ENCODE data around the gene RBM19.

DNA sequence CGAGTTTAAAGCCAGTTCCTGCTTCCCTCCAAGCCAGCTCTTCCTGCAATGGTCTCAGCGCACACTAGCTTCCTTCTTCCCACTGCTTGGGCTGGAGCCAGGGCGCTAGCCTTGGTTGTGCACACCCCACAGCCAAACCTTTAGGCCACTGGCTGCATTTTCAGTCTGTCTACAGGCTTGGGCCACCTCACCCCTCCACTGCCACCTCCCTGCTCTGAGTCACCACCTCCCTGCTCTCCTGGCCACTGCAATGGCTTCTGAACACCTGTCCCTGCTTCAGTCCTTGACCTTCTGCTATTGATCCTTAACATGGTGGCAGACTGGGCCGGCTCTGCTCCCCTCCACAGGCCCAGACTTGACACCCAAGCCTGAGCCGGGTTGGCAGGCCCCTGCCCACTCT, 151.1 kb downstream of the RBM19 start:
- TF ChIP-seq, protein P1, sequence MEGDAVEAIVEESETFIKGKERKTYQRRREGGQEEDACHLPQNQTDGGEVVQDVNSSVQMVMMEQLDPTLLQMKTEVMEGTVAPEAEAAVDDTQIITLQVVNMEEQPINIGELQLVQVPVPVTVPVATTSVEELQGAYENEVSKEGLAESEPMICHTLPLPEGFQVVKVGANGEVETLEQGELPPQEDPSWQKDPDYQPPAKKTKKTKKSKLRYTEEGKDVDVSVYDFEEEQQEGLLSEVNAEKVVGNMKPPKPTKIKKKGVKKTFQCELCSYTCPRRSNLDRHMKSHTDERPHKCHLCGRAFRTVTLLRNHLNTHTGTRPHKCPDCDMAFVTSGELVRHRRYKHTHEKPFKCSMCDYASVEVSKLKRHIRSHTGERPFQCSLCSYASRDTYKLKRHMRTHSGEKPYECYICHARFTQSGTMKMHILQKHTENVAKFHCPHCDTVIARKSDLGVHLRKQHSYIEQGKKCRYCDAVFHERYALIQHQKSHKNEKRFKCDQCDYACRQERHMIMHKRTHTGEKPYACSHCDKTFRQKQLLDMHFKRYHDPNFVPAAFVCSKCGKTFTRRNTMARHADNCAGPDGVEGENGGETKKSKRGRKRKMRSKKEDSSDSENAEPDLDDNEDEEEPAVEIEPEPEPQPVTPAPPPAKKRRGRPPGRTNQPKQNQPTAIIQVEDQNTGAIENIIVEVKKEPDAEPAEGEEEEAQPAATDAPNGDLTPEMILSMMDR (IDR thresholded peaks at IDR 0.05): no peak
- TF ChIP-seq POLR2A (IDR thresholded peaks at IDR 0.05): no peak
- no peak for TF ChIP-seq EP300 (IDR thresholded peaks at IDR 0.05)
